ENCODE data around the gene CIITA. TPM values are rescaled to one million over a fixed set of nuclear protein-coding genes. Genes with fewer than 3 reads are reported as not detected.

Gene CIITA
- total and polyA plus RNA-seq, 9 of the 15 experiments (the other 6 are each of a cell fraction or from before 2014, with no cell fraction given) = 0.01 to 0.20 (median 0.11) TPM; not detected in 4

- TF ChIP-seq ZNF41 (CRISPR knock-in tag; conservative IDR thresholded peaks at IDR 0.05) = 0 out of 2 replicates have a peak, but pooled peaks have one; percentile 43
- TF ChIP-seq RNF2 (IDR thresholded peaks at IDR 0.05) = peak; percentile 86
- peak; percentile 15; the same call in 1 of the 2 replicates for TF ChIP-seq TFE3 (CRISPR knock-in tag; IDR thresholded peaks at IDR 0.05)
- TF ChIP-seq E2F6 (IDR thresholded peaks at IDR 0.05; ENCODE audit: borderline replicate concordance in 1 of 2, extremely low read depth in 1 of 2, insufficient read depth in 1 of 2, insufficient read length in 1 of 2, low read depth in 1 of 2, low read length in 1 of 2, poor library complexity in 1 of 2, severe bottlenecking in 1 of 2) = peak in 1 of 2 experiments; percentile 19
- TF ChIP-seq ZNF583 (CRISPR knock-in tag; IDR thresholded peaks at IDR 0.05) = peak; percentile 72
- peak; percentile 36 to 94; a peak in 3 of 4 replicates for TF ChIP-seq RCOR1 (IDR thresholded peaks at IDR 0.05; ENCODE audit: borderline replicate concordance in 1 of 2, low read depth in 2 of 2, low read length in 2 of 2)
- TF ChIP-seq HBP1 (CRISPR knock-in tag; IDR thresholded peaks at IDR 0.05) = peak; percentile 92
- 0 out of 4 replicates have a peak, but pooled peaks of 1 of the 2 experiments have one; percentile 74 for TF ChIP-seq BCLAF1 (IDR thresholded peaks at IDR 0.05; ENCODE audit: borderline replicate concordance in 1 of 2, control insufficient read depth in 1 of 2, low read depth in 2 of 2, low read length in 1 of 2)
- peak; percentile 15 to 89; a peak in 1 of 4 replicates for TF ChIP-seq ZMIZ1 (IDR thresholded peaks at IDR 0.05; ENCODE audit: low read depth in 2 of 2, low read length in 2 of 2)
- TF ChIP-seq NCOA6 (IDR thresholded peaks at IDR 0.05) = no peak; the same call in 1 of the 2 replicates
- TF ChIP-seq ZNF24 (IDR thresholded peaks at IDR 0.05) = 0 out of 2 replicates have a peak, but pooled peaks have one; percentile 25
- peak in 1 of 2 experiments; percentile 56; a peak in 3 of 4 replicates for TF ChIP-seq RAD21 (CRISPR knock-in tag; conservative IDR thresholded peaks at IDR 0.05 in 1 of 2, IDR thresholded peaks at IDR 0.05 in 1 of 2)
- peak; percentile 72; the same call in 1 of the 2 replicates for TF ChIP-seq ADNP (tag; IDR thresholded peaks at IDR 0.05)
- 0 out of 2 replicates have a peak, but pooled peaks have one; percentile 41 for TF ChIP-seq ZNF644 (tag; IDR thresholded peaks at IDR 0.05; ENCODE audit: low read depth)
Observed at GRCh38 chr16:10972108-10972818, 95.3 kb downstream of the CIITA start (continued).
